NCI-H2196 treated with DMSO at 0.1 percent for 48 hours (cell line): Measurements from ENCODE around the gene SGF29.
A peak's percentile ranks its signal among the peaks of the same experiment; 100 is the strongest.
"Not testable (repeated sequence)": the region's sequence is repeated elsewhere in the genome, so short reads cannot be mapped to it uniquely, and the experiment has no call there.

Experiments
- DNase-seq: peaks from one replicate; lab custom pipeline; 2025; ENCODE audit not compliant: unreplicated experiment; lab: John Stamatoyannopoulos, UW

Gene SGF29

GRCh38 chr16:28553776-28554633 lies at the start of gene SGF29:
Gene SGF29 (plus strand): TSS chr16:28553920. CDS start chr16:28581070, 27,150 bp downstream.
- DNase-seq, result peak; percentile 82

GRCh38 chr16:28504707-28505404 lies 48.9 kb upstream of the SGF29 start:
- DNase-seq, result no peak

GRCh38 chr16:28505489-28506137 lies 48.1 kb upstream of the SGF29 start:
- no peak for DNase-seq

- DNase-seq, result no peak
Measured at GRCh38 chr16:28511031-28511430, 42.7 kb upstream of the SGF29 start.

GRCh38 chr16:28511801-28512789 lies 41.6 kb upstream of the SGF29 start:
- no peak for DNase-seq

GRCh38 chr16:28513484-28514181 lies 40.1 kb upstream of the SGF29 start:
- no peak for DNase-seq

GRCh38 chr16:28514246-28514645 lies 39.5 kb upstream of the SGF29 start:
- DNase-seq, result no peak

GRCh38 chr16:28520672-28521071 lies 33.0 kb upstream of the SGF29 start:
- no peak for DNase-seq

GRCh38 chr16:28521436-28521835 lies 32.3 kb upstream of the SGF29 start:
- no peak for DNase-seq

GRCh38 chr16:28522792-28523191 lies 30.9 kb upstream of the SGF29 start:
- no peak for DNase-seq

- no peak for DNase-seq
Measured at GRCh38 chr16:28524681-28525171, 29.0 kb upstream of the SGF29 start.

- no peak for DNase-seq
Measured at GRCh38 chr16:28526201-28527099, 27.3 kb upstream of the SGF29 start.

- DNase-seq, result not testable (repeated sequence)
Measured at GRCh38 chr16:28527100-28527785, 26.5 kb upstream of the SGF29 start.

GRCh38 chr16:28527985-28528384 lies 25.7 kb upstream of the SGF29 start:
- DNase-seq, result no peak

GRCh38 chr16:28528463-28528867 lies 25.3 kb upstream of the SGF29 start:
- no peak for DNase-seq

- DNase-seq, result no peak
Measured at GRCh38 chr16:28529124-28529523, 24.6 kb upstream of the SGF29 start.

- peak; percentile 15 for DNase-seq
Measured at GRCh38 chr16:28531777-28532744, 21.7 kb upstream of the SGF29 start.
